ENCODE measurements around the gene SRGAP2C.
"Not testable (repeated sequence)": the region's sequence is repeated elsewhere in the genome, so short reads cannot be mapped to it uniquely, and the experiment has no call there.

The SRGAP2C gene

GRCh38 chr1:121307759-121308158, 123.0 kb downstream of the SRGAP2C start:
- H3K4me1 ChIP-seq (ENCODE audit: control insufficient read depth in 1 of 2, insufficient read depth in 2 of 2, low read length in 2 of 2); H3K36me3 ChIP-seq (ENCODE audit: control insufficient read depth in 1 of 2, insufficient read depth in 2 of 2, low read length in 2 of 2); H3K4me3 ChIP-seq (ENCODE audit: low read depth in 1 of 2, low read length in 2 of 2); H3K27me3 ChIP-seq (ENCODE audit: control insufficient read depth in 1 of 2, insufficient read depth in 2 of 2, low read length in 2 of 2); H3K27ac ChIP-seq (ENCODE audit: low read depth, low read length); H3K9me3 ChIP-seq (ENCODE audit: control insufficient read depth in 1 of 2, low read length in 2 of 2); H3K9ac ChIP-seq (ENCODE audit: low read depth in 1 of 2, low read length in 2 of 2): not testable (repeated sequence)

GRCh38 chr1:121315509-121315908, 130.7 kb downstream of the SRGAP2C start:
- H3K9ac ChIP-seq (ENCODE audit: low read depth in 1 of 2, low read length in 2 of 2); H3K9me3 ChIP-seq (ENCODE audit: control insufficient read depth in 1 of 2, low read length in 2 of 2); H3K4me3 ChIP-seq (ENCODE audit: low read depth in 1 of 2, low read length in 2 of 2); H3K36me3 ChIP-seq (ENCODE audit: control insufficient read depth in 1 of 2, insufficient read depth in 2 of 2, low read length in 2 of 2); H3K4me1 ChIP-seq (ENCODE audit: control insufficient read depth in 1 of 2, insufficient read depth in 2 of 2, low read length in 2 of 2); H3K27me3 ChIP-seq (ENCODE audit: control insufficient read depth in 1 of 2, insufficient read depth in 2 of 2, low read length in 2 of 2); H3K27ac ChIP-seq (ENCODE audit: low read depth, low read length): not testable (repeated sequence)

- not testable (repeated sequence) for H3K27ac ChIP-seq (ENCODE audit: low read depth, low read length); H3K27me3 ChIP-seq (ENCODE audit: control insufficient read depth in 1 of 2, insufficient read depth in 2 of 2, low read length in 2 of 2); H3K9ac ChIP-seq (ENCODE audit: low read depth in 1 of 2, low read length in 2 of 2); H3K4me1 ChIP-seq (ENCODE audit: control insufficient read depth in 1 of 2, insufficient read depth in 2 of 2, low read length in 2 of 2); H3K4me3 ChIP-seq (ENCODE audit: low read depth in 1 of 2, low read length in 2 of 2); H3K36me3 ChIP-seq (ENCODE audit: control insufficient read depth in 1 of 2, insufficient read depth in 2 of 2, low read length in 2 of 2); H3K9me3 ChIP-seq (ENCODE audit: control insufficient read depth in 1 of 2, low read length in 2 of 2)
These were observed 131.3 kb downstream of the SRGAP2C start for GRCh38 chr1:121316081-121316480.

GRCh38 chr1:121317491-121318468, 133.0 kb downstream of the SRGAP2C start:
- not testable (repeated sequence) for H3K4me3 ChIP-seq (ENCODE audit: low read depth in 1 of 2, low read length in 2 of 2); H3K27me3 ChIP-seq (ENCODE audit: control insufficient read depth in 1 of 2, insufficient read depth in 2 of 2, low read length in 2 of 2); H3K9me3 ChIP-seq (ENCODE audit: control insufficient read depth in 1 of 2, low read length in 2 of 2); H3K36me3 ChIP-seq (ENCODE audit: control insufficient read depth in 1 of 2, insufficient read depth in 2 of 2, low read length in 2 of 2); H3K4me1 ChIP-seq (ENCODE audit: control insufficient read depth in 1 of 2, insufficient read depth in 2 of 2, low read length in 2 of 2); H3K27ac ChIP-seq (ENCODE audit: low read depth, low read length); H3K9ac ChIP-seq (ENCODE audit: low read depth in 1 of 2, low read length in 2 of 2)

- not testable (repeated sequence) for H3K9ac ChIP-seq (ENCODE audit: low read depth in 1 of 2, low read length in 2 of 2); H3K27ac ChIP-seq (ENCODE audit: low read depth, low read length); H3K4me3 ChIP-seq (ENCODE audit: low read depth in 1 of 2, low read length in 2 of 2); H3K9me3 ChIP-seq (ENCODE audit: control insufficient read depth in 1 of 2, low read length in 2 of 2); H3K36me3 ChIP-seq (ENCODE audit: control insufficient read depth in 1 of 2, insufficient read depth in 2 of 2, low read length in 2 of 2); H3K4me1 ChIP-seq (ENCODE audit: control insufficient read depth in 1 of 2, insufficient read depth in 2 of 2, low read length in 2 of 2); H3K27me3 ChIP-seq (ENCODE audit: control insufficient read depth in 1 of 2, insufficient read depth in 2 of 2, low read length in 2 of 2)
These were observed 133.9 kb downstream of the SRGAP2C start for GRCh38 chr1:121318687-121319086.

- H3K36me3 ChIP-seq (ENCODE audit: control insufficient read depth in 1 of 2, insufficient read depth in 2 of 2, low read length in 2 of 2); H3K27ac ChIP-seq (ENCODE audit: low read depth, low read length); H3K9me3 ChIP-seq (ENCODE audit: control insufficient read depth in 1 of 2, low read length in 2 of 2); H3K4me3 ChIP-seq (ENCODE audit: low read depth in 1 of 2, low read length in 2 of 2); H3K27me3 ChIP-seq (ENCODE audit: control insufficient read depth in 1 of 2, insufficient read depth in 2 of 2, low read length in 2 of 2); H3K4me1 ChIP-seq (ENCODE audit: control insufficient read depth in 1 of 2, insufficient read depth in 2 of 2, low read length in 2 of 2); H3K9ac ChIP-seq (ENCODE audit: low read depth in 1 of 2, low read length in 2 of 2): not testable (repeated sequence)
These were observed 136.9 kb downstream of the SRGAP2C start for GRCh38 chr1:121321660-121322059.

GRCh38 chr1:121324726-121325125, 140.0 kb downstream of the SRGAP2C start:
- H3K27ac ChIP-seq (ENCODE audit: low read depth, low read length); H3K36me3 ChIP-seq (ENCODE audit: control insufficient read depth in 1 of 2, insufficient read depth in 2 of 2, low read length in 2 of 2); H3K4me3 ChIP-seq (ENCODE audit: low read depth in 1 of 2, low read length in 2 of 2); H3K27me3 ChIP-seq (ENCODE audit: control insufficient read depth in 1 of 2, insufficient read depth in 2 of 2, low read length in 2 of 2); H3K9ac ChIP-seq (ENCODE audit: low read depth in 1 of 2, low read length in 2 of 2); H3K9me3 ChIP-seq (ENCODE audit: control insufficient read depth in 1 of 2, low read length in 2 of 2); H3K4me1 ChIP-seq (ENCODE audit: control insufficient read depth in 1 of 2, insufficient read depth in 2 of 2, low read length in 2 of 2): not testable (repeated sequence)

- not testable (repeated sequence) for H3K27ac ChIP-seq (ENCODE audit: low read depth, low read length); H3K36me3 ChIP-seq (ENCODE audit: control insufficient read depth in 1 of 2, insufficient read depth in 2 of 2, low read length in 2 of 2); H3K9me3 ChIP-seq (ENCODE audit: control insufficient read depth in 1 of 2, low read length in 2 of 2); H3K9ac ChIP-seq (ENCODE audit: low read depth in 1 of 2, low read length in 2 of 2); H3K27me3 ChIP-seq (ENCODE audit: control insufficient read depth in 1 of 2, insufficient read depth in 2 of 2, low read length in 2 of 2); H3K4me3 ChIP-seq (ENCODE audit: low read depth in 1 of 2, low read length in 2 of 2); H3K4me1 ChIP-seq (ENCODE audit: control insufficient read depth in 1 of 2, insufficient read depth in 2 of 2, low read length in 2 of 2)
These were observed 147.4 kb downstream of the SRGAP2C start for GRCh38 chr1:121332141-121332540.

- not testable (repeated sequence) for H3K9ac ChIP-seq (ENCODE audit: low read depth in 1 of 2, low read length in 2 of 2); H3K9me3 ChIP-seq (ENCODE audit: control insufficient read depth in 1 of 2, low read length in 2 of 2); H3K4me3 ChIP-seq (ENCODE audit: low read depth in 1 of 2, low read length in 2 of 2); H3K4me1 ChIP-seq (ENCODE audit: control insufficient read depth in 1 of 2, insufficient read depth in 2 of 2, low read length in 2 of 2); H3K36me3 ChIP-seq (ENCODE audit: control insufficient read depth in 1 of 2, insufficient read depth in 2 of 2, low read length in 2 of 2); H3K27ac ChIP-seq (ENCODE audit: low read depth, low read length); H3K27me3 ChIP-seq (ENCODE audit: control insufficient read depth in 1 of 2, insufficient read depth in 2 of 2, low read length in 2 of 2)
These were observed 148.1 kb downstream of the SRGAP2C start for GRCh38 chr1:121332599-121333562.

GRCh38 chr1:121337958-121338357, 153.2 kb downstream of the SRGAP2C start:
- not testable (repeated sequence) for H3K27ac ChIP-seq (ENCODE audit: low read depth, low read length); H3K36me3 ChIP-seq (ENCODE audit: control insufficient read depth in 1 of 2, insufficient read depth in 2 of 2, low read length in 2 of 2); H3K27me3 ChIP-seq (ENCODE audit: control insufficient read depth in 1 of 2, insufficient read depth in 2 of 2, low read length in 2 of 2); H3K9me3 ChIP-seq (ENCODE audit: control insufficient read depth in 1 of 2, low read length in 2 of 2); H3K4me1 ChIP-seq (ENCODE audit: control insufficient read depth in 1 of 2, insufficient read depth in 2 of 2, low read length in 2 of 2); H3K9ac ChIP-seq (ENCODE audit: low read depth in 1 of 2, low read length in 2 of 2); H3K4me3 ChIP-seq (ENCODE audit: low read depth in 1 of 2, low read length in 2 of 2)

Measured in duodenal mucosa (tissue), 2 donors.